HUDEP-2 (cell line): ENCODE measurements around the gene SPATA2.

Experiments used
- DNase-seq, 76 experiments: peaks; one replicate each; lab custom pipeline; 2025; ENCODE audit not compliant: unreplicated experiment in 76 of 76; lab: John Stamatoyannopoulos, UW

Gene SPATA2

DNA sequence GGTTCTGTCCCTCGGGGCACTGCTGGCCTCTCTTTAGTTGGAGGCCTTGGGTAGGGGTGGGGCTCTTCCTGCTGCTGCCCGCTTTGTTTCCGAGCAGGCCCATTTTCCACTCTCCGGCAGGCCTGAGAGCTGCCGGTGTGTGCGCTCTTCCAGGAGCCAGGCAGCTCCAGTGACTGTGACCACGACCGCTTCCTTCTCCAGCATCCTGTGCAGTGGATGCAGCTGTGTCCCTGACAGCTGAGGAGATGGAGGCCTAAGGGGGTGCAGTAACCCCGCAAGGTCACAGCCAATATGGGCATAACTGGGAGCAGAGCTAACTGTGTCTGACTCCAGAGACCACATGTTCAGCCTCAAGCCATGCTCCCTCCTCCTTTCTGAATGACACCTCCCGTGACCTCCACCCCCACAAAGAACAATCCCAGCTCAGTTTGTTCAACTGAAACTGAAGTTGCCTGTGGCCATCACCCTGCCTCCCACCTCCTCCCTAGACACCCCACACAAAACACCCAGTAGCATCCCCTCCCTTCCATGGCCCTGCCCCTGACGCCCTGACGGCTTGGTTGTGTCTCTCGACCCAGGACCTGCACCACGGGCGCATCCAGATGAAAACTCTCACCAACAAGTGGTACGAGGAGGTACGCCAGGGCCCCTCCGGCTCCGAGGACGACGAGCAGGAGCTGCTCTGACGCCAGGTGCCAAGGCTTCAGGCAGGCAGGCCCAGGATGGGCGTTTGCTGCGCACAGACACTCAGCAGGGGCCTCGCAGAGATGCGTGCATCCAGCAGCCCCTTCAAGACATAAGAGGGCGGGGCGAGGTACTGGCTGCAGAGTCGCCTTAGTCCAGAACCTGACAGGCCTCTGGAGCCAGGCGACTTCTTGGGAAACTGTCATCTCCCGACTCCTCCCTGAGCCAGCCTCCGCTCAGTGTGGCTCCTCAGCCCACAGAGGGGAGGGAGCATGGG lies 27.8 kb downstream of the SPATA2 start:
- DNase-seq, result no peak

DNA sequence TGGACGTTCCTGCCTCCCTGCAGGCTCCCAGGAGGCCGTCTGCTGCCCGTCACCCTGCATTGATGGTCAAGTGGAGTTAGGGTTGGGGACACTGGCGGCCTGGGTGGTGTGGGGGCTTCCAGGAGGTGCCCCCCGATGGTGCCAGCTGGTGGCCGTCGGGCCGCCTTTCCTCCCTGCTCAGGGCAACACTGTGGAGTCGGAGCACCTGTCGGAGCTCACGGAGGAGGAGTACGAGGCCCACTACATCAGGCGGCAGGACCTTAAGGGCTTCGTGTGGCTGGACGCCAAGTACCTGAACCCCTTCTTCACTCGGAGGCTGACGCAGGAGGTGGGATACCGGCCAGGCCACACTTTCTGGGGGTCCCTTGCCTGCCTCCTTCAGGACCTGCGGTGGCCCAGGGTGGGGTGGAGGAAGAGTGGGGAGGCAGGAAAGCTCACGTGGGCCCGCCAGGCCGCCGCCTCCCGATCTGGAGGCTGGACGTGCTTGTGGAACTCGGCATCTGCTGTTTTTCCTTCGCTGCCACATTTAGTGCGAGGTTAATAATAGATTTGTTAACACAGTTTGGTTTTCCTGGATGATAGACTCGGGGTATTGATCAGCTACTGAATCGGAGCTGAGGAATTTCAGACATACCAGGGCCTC lies 28.6 kb downstream of the SPATA2 start:
- DNase-seq, result no peak

DNA sequence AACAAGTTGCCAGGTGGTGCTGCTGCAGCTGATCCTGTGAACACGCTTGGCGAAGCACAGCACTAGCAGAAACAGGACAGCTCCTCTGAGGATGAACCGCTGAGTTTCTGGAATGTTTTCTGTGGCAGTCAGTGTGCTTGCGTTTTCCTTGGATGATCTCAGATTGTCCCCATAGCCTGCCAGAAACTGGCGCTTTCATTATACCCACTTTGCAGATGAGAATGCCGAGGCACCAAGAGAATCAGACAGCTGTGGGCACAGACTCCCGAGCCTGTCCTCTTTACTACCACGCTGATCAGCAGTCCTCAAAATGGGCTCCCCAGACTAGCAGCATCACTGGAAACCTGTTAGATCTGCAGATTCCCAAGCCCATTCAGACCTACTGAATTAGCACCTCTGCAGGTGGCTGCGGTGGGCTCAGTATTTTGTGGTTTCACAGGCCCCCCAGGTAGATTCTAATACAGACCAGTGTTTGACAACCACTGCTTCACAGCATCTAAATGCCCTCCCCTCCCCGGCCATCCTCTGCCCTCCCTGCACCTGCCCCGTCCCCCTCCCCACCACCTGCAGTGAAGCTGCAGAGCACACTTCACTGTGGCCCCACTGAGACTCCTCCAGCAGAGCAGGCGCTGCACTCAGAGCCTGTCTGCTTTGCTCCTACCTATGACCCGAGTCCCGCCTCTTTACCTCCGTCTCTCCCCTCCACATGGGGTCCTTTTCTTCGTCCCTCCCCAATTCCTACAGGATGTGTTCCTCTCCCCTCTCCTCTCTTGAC lies 29.6 kb downstream of the SPATA2 start:
- no peak for DNase-seq

DNA sequence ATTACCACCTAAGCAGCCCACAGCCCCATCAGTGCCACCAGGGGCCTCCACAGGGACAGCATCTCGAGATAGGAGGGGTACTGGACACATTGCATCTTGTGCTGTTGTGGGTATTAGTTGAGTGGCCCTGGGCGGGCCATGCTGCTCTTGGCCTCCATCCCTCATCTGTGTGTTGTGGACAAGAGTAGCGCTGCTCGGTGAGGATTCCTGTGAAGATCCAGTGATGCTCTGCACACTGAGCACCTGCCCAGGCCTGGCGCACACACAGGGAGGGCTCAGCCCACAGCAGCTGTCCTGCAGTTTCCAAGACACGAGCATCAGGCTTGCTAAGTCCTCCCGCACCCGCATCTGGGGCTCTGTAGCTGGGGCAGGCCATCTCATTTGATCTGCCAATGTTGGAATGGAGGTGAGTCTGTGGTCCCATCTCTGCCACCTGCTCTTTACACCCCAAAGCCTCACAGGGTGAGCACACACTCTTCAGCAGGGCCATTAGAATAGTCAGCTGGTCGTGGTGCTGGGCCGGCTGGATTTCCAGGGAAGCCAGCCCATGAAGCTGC lies 32.0 kb downstream of the SPATA2 start:
- DNase-seq, result no peak

DNA sequence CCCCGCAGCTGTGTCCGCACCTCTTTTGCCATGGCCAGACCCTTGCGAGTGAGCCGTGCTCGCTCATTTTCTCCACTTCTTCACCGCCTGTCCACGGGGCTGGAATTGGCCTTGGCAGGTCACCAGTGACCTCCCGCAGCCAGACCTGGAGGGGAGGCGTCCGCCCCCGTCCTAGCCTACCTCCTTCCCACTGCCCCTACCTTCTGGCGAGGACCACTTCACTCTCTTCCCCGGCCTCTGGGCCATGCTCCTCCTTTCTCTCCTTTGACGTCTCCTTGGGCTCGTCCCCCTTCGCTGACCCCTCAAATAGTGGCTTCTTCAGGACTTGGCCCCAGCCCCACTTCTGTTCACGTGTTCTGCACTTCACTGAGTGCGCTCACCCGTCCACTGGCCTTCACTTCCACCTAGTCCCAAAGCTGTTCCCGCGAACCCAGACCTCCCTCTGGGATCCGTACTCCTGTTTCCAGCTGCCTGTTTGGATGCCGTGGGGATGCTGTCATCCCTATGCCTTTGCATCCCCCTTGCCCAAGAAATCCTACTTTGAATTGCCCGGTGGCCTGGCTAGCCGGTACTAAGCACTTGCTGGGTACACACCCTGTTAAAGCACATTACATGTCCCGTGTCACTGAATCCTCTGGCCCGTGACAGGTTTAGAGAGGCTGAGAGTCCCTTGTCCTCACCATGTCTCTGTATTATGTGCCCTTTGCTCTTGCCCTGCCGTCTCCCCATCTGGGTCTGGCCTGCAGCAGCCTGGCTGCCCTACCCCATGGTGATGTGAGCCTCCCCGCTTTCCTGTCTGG lies 33.0 kb downstream of the SPATA2 start:
- no peak for DNase-seq

DNA sequence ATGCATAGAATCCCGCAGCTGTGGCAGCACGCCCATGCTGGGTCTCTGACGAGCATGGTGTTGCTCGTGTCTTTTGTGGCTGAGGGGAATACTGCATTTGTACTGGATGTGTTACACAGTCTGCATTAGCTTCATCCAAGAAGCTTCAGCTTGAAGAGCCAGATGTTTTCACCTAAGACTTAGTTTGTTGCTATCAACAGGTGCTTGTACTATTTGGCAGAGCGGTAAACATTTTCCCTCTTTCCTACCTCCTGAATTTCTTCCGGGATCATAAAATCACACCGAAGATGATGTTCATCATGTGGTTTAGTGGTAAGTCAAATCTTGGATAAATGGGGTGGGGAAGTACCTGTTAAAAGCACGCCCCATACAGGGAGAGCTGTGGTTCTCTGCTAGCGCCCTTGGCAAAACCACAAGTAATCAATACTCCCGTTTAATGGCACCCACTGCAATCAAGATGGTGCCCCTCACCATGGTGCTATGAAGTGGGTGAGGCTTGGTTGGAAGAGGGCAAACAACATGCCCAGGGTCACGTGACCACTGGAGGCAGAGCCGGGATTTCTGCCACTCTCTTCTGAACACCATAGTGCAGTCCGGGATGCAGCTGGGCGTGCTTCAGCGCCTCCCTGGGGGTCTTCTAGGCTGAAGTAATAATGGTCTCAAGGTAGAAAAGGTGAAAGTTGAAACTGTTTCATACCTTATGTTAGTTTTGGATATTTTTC lies 34.4 kb downstream of the SPATA2 start:
- DNase-seq, result no peak

DNA sequence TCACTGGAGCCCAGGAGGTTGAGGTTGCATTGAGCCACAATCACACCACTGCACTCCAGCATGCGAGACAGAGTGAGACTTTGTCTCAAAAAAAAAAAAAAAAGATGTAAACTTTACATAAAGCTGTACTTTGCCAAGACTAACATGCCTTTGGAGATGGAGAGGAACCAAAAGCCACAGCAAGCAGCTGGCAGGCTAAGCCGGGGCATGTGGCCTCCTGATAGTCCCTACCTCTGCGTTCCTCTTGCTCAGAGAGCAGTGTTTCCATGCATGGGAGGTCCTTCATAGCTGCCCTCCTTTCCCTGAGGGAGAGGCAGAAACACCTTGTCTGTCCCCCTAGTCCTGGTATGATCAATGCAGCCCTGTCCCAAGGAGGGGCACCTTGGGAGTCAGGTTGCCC lies 35.2 kb downstream of the SPATA2 start:
- DNase-seq, result no peak

DNA sequence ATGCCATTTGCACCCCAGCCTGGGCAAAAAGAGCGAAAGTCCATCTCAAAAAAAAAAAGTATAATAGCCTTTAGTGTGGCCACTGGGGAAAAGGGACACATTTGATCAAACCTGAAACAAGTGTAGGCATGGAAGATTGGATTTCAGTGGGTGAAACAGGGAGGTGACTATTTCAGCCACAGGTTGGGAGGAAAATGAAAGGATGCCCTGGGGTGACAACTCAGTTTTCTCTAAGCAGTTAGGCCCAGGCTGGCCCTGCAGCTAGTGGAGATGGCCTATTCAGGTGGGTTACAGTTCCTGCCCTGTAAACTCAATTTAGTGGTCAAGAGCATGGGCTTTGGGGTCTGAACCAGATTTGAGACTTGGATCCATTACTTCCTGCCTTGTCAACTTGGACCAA lies 36.4 kb downstream of the SPATA2 start:
- DNase-seq, result no peak

DNA sequence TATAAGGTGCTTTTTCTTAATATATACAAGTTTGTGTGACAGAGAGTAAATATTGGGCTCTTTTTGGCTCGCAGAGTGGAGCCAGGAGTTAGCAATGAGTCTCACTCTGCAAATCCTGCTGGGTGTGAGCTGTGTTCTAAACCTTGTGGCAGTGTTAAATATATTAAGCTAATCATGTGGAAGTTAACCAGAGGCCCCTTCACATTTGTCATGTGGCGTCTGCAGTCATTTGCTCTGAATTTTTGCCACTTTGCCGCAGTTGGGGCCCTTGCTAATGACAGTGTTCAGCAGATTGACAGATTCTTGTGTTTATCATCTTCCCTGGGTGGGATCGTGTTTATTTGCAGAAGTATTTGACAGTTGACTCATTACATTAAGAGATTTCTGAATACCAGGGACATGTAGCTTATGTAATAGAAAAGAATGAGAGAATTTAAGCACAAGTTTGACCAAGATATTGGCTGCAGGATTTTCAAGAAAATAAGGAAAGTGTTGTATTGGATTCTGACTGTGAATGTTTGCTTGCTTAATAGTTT lies 37.9 kb downstream of the SPATA2 start:
- DNase-seq, result no peak

DNA sequence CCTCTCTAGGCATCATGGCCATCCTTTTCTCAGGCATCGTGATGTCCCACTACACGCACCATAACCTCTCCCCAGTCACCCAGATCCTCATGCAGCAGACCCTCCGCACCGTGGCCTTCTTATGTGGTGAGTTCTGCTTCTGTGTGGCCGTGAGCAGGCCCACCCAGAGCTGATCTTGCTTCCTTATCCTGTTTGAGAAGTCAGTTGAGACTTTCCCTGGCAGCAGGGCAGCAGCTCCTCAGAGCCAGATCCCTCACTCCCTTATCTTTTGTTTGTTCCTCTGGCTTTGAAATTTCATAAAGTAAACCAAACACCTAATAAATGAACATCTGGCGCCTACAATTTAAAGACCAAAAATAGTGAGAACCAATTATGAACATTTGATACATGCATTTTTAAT lies 40.6 kb downstream of the SPATA2 start:
- DNase-seq, result no peak

DNA sequence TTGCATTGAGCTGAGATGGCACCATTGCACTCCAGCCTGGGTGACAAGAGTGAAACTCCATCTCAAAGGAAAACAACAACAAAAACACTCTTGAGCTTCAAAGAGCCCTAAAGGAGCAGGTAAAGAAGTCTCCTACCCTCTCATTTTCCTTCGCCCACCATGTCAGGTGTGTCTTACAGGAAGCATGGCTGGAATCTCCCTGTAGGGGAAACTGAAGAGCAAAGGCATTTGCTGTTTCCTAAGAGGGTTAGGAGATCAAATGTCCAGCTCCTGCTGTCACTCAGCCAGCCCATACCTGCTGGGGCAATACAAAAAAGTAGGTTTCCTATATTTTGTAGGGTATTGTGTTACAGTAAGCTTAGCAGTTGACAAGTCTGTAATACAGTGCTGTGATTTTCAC lies 43.3 kb downstream of the SPATA2 start:
- no peak for DNase-seq

DNA sequence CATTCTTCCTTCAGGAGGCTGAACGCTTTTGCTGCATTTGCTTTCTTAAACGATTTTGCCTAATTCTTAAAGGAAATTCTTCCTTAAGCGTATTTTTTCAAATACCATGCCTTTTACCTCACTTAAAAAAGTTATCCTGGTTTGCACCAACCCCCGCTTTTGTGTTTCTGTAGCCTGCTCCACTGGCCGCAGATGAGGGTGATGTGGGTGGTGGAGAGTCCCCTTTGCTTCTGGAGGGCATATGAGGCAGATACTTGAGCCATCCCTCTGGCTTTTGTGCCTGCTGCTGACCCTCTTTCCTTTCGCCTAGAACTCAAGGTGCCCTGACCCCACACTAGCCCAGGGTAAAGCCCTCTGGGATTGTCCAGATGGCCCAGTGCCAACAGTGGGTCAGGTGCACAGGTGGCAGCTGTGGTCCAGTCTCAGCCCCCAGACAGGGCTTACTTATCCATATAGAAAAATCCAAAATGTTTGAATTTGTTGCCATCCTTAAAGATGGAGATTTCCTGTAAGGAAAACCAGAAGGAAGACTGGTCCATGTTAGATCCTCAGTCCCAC lies 43.9 kb downstream of the SPATA2 start:
- DNase-seq, result no peak

DNA sequence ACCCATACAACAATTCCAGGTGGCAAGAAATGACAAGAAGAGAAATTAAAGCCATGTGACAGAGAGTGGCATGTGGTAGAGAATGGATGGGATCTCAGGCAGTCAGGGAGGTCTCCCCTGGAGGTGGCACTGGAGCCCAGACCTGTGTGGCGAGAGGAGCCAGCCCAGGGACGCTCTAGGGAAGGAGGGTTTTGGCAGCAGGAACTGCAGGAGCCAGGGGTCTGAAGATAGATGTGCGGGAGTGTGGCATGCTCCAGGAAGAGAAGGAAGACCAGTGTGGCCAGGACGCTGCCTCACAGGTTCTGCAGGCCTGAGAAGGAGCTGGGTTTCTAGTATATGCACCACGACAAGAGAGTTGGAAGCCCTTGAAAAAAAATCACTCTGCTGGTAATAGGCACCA lies 45.1 kb downstream of the SPATA2 start:
- DNase-seq, result no peak

DNA sequence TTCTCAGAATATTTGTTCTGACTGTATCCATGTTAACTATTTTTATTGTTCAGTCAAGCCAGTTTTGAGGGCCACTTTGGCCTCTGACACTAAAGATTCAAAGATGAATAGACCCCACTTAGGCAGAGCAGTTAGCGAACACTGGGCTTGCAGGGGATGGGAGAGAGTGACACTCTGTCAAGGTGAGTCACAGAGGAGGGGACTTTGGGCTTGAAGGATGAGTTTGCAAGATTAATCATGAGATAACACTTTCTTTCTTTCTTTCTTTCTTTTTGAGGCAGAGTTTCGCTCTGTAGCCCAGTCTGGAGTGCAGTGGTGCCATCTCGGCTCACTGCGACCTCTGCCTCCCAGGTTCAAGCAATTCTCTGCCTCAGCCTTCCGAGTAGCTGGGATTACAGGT lies 46.4 kb downstream of the SPATA2 start:
- no peak for DNase-seq

DNA sequence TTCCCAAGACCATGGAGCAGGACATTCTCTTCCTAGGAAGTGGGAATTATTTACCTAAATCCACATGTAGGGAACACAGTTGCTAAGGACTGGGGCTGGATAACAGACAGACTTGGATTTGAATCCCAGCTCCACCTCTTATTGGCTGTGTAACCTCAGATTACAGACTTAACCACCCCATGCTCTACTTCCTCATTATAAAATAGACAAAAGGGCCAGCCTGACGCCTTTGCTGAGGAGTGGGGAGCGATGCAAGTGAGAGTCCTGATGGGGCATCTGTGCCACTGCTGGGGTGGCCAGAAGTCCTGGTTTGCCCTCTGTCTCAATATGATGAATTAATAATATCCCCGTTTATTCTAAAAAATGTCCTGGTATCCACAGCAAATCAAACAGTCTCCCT lies 46.8 kb downstream of the SPATA2 start:
- no peak for DNase-seq

DNA sequence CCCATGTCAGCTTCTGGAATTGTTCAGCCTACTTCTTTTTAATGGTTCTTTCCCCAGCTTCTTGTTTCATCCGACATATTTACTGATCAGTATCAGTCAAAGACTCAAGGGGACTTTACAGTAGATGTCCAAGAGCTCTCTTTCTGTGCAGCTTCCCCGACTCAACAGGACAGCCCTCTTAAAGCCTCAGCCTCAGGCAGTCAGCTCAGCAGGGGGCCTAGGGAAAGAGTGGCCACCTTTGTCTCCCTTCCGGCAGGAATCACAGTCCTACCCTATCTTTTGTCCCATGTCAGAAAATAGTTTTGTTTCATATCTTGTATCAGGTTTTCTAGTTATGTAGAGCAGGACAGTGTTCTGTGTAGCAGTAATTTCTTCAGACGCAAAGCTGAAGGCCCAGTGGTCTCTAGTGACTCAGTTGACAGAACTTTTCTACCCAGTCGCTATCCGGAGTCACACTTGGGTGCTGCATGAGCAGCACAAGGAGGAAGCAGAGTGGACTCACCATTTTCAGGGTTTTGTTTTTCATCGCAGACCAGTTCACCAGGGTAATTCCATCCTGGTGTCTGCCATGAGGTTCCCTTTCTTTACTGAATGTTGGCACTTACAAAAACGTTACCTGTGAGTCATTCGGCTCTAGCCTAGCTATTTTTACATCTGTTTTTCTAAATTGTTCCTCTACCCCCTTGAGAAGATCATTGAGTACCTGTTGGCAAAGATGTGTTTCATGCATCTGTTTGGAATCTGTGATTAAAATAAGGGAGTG lies 47.7 kb downstream of the SPATA2 start:
- no peak for DNase-seq

DNA sequence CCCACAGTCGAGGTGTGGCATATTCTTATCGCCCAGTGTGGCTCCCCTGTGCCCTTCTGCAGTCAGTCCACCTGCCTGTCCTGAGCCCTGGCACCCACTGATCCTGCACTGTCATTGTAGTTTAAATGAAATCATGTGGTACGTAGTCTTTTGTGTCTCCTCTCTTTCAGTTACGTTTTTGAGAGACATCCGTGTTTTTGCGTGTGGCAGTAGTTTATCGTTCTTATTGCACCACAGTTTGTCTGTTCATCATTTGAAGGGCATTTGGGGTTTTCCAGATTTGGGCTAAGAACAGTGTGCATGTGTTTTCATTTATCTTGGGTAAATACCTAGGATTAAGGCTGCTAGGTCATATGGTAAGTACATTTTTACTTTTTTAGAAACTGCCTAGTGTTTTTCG lies 49.3 kb downstream of the SPATA2 start:
- DNase-seq, result no peak

DNA sequence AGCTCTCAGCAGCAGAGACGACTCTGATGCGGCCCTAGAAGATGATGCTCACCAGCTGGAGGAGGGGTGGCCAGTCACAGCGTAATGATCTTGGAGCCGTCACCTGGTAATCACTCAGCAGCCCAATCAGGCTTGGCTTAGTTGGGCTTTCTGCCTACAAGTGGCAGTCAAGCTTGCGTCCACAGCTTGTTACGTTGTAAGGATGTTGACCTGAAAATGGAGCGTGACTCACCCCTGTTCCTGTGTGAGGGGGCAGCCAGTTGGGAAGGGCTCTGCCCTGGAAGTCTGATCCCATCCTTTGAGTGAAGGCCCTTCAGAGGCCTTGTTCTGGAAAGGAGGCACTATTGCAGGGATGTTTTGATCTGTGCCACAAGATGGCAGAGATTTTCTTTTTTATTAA lies 49.8 kb downstream of the SPATA2 start:
- DNase-seq, result no peak
